GM19468 (cell line): ENCODE results near the gene CDK11B.
"Not testable (repeated sequence)": the region's sequence is repeated elsewhere in the genome, so short reads cannot be mapped to it uniquely, and the experiment has no call there.

ENCODE experiments used
- ATAC-seq: cut with Tn5 transposase; IDR thresholded peaks from one replicate; pipeline ENCODE4 v1.9.1; 2021; ENCODE audit warnings: mild to moderate bottlenecking, moderate library complexity, moderate number of reproducible peaks; ENCODE audit not compliant: unreplicated experiment; ENCODE audit errors: extremely low read depth

Gene CDK11B

GRCh38 chr1:1602968-1603506, 55.8 kb downstream of the CDK11B start:
- no peak for ATAC-seq

DNA sequence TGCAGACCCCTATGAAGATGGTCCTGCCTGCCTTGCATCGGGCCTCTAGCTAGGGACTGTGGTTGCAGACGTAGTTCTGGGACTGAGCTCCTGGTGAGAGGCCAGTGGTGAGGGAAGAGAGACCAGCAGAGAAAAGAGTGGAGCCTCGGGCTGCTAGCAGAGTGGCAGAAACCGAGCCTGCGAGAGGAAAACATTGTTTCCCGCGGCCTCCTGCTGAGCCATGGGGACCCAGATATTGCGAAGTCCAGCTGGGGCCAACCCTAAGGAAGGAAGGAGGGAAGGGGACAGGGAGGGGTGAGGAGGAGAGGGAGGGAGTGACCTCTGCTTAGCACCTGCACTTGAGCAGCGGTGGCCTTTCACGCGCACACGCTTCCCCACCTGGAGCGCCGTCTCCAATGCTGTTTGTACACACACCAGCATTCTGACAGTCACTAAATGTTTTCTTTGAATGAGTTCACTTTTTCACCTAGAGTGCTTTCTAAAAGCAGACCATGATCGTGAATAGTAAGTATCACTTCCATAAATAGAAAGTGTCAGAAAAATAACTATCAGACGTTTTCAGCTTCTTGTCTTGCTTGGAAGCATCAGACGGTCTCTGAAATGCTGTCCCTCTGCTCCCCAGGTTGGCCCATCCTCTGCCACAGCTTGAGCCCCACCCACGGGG, 56.4 kb downstream of the CDK11B start:
- ATAC-seq: no peak

- ATAC-seq: no peak
Measured at GRCh38 chr1:1601564-1602303, 57.1 kb downstream of the CDK11B start.

DNA sequence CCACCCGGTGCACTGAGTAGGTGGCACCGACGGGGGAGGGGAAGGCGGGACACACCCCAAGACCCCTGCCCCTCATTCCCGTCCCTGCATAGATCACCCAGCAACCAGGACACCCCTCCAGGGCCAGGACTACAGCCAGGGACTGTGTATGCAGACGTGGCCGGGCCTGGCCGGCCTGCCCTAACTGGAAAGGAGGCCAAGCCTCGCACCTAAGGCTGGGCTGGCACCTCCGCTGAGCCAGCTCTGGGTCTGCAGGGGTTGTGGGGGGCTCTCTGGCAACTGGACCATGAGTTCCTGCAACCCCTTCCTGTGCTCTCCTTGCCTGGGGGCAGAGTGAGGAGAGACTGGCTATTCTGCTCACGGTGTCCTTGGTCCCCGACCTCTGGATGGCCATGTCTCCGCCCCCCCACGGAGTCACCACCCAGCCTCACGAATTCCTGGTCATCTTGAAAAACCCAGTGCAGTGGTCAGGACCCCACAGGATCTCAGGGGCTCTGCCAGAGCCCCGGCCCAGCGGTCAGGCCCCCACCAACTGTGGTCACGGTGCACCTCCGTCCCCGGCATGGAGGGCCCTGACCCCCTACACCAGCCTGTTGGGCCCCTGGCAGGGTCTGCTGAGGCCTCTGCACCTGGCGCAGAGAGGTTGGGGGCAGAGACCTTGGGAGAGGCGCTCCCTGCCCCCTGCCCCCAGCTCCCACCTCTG, 57.8 kb downstream of the CDK11B start:
- ATAC-seq: no peak

- ATAC-seq: no peak
Measured at GRCh38 chr1:1599935-1600860, 58.6 kb downstream of the CDK11B start, which contains the start of gene FNDC10. TSS of gene FNDC10 (minus strand) at chr1:1600135. CDS start at chr1:1600015, 120 bp downstream.

- ATAC-seq: no peak
Measured at GRCh38 chr1:1599030-1599934, 59.5 kb downstream of the CDK11B start.

DNA sequence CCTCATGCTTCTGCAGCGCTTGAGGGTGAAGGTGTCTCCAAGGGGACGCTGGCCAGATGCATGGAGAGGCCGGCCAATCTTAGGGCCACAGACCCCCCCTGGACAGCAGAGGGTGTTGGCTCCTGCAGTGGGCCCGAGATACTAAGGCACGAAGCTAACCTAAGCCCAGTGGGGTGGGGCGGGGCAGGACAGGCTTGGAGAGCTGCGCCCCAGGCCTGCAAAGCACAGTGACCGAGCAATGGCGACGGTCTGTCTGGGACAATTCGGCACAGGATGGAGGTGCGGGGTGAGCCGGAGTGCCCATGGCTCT, 60.1 kb downstream of the CDK11B start:
- ATAC-seq: no peak

- ATAC-seq: no peak
Measured at GRCh38 chr1:1598051-1598719, 60.6 kb downstream of the CDK11B start.

DNA sequence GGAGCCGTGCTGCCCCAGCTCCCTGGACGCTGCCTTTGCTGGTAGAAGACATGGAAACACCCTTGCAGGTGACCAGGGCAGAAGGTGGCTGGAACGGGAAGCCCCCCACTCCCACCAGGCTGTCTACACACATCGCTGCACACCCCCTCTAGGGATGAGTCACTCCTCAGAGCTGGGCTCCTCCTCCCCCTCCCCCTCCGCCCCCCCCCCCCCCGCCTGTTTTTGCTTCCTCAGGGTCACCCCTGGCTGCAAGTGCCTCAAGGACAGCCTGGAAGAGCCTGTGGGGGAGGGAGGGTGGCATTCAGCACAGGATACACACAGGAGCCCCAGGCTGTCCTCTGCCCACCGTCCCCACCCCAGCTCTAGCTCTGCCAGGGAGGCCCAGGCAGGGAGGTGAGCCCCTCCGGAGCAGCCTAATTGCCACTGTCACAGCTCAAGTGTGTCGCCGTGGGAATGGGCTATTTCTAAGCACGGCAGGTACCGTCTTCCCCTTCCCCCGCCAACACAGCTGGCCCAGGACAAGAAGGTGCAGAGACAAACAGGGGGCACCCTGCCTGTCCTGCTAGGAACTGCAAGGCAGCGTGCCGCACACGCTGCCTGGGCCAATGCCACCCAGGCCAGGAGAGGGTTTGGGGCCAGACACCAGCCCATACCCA, 61.4 kb downstream of the CDK11B start:
- ATAC-seq: no peak

DNA sequence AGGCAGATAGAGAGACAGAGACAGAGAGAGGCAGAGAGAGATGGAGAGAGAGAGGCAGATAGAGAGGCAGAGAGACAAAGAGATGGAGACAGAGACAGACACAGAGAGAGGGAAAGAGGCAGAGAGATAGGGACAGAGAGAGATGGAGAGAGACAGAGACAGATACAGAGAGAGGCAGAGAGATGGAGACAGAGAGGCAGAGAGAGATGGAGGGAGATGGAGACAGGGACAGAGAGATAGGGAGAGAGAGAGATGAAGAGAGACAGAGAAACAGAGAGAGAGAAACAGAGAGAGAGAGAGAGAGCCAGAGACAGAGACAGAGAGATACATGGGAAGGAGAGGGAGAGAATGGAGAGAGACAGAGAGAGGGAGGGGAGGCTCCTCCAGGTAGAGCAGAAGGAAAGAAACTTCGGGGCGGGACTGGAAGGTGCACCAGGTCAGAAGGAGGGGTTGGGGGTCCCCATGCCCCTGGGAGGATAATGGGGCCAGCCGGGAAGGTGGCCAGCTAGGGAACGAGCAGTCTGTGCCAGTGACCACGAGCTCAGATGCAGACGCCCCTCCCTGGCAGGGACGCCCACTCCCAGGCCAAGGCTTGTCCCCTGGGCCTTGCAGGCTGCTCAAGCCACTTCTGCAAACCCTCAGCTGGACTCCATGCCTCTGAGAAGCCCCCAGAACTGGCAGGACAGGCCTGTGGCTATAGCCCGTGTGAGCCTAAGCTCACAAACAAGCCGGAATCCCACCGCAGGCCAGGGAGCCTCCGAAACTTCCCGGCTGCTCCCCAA, 62.1 kb downstream of the CDK11B start:
- ATAC-seq: no peak

DNA sequence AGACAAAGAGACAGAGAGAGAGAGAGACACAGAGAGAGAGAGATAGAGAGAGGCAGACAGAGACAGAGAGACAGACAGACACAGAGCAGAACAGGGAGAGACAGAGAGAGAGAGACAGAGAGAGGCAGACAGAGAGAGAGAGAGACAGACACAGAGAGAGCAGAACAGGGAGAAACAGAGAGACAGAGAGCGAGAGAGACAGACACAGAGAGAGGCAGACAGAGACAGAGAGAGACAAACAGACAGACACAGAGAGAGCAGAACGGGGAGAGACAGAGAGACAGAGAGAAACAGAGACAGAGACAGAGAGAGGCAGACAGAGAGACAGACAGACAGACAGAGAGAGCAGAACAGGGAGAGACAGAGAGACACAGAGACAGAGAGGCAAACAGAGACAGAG, 63.5 kb downstream of the CDK11B start:
- not testable (repeated sequence) for ATAC-seq

DNA sequence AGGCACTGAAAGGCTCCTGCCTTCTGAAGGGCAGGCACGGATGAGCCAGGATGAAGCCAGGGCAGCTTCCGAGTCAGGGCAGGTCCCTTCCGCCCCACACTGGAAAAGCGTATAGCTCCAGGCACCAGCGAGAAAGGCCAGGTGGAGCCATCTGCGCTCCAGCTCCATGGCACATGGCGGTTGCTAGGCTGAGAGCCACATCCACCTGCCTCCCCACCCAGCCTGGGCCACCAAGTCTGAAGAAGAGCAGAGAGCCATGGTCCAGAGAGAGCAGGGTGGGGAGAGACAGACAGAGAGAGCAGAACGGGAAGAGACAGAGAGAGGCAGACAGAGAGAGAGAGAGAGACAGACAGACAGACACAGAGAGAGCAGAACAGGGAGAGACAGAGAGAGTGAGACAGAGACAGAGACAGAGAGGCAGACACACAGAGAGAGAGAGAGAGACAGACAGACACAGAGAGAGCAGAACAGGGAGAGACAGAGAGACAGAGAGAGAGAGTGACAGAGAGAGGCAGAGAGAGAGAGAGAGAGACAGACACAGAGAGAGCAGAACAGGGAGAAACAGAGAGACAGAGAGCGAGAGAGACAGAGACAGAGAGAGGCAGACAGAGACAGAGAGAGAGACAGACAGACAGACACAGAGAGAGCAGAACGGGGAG, 64.1 kb downstream of the CDK11B start:
- ATAC-seq: no peak

DNA sequence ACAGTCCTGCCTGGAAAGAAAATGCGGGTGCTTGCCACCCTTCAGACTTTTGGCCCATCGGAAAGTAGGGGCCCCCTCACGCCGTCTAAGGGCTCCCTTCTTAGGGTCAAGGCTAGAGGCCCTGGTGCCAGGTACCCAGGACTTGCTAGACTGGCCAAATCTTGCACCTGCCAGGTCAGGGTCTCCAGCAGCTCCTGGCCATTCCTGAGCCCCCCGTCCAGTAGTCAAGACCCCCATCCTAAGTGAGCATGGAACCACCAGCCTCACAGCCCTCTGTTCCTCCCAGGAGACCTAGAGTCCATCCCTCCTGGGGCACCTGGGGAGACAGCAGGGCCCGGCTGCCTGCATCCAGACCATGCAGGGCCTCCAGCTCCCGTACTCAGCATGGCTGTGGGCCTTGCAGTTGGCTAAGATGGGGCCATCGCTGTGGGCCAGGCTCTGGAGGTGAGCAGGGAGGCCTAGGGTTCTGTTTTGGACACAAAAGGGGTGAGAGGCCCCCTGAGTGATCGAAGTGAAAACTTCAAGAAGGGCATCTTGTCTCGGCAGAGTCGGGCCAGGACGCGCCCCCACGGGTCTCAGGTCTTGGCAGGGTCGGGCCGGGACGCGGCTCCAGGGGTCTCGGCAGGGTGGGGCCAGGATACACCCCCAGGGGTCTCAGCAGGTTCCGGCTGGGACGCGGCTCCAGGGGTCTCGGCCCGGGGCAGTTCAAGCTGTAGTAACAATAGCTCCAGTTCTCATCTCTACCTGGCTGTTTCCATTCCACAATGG, 64.8 kb downstream of the CDK11B start:
- no peak for ATAC-seq

DNA sequence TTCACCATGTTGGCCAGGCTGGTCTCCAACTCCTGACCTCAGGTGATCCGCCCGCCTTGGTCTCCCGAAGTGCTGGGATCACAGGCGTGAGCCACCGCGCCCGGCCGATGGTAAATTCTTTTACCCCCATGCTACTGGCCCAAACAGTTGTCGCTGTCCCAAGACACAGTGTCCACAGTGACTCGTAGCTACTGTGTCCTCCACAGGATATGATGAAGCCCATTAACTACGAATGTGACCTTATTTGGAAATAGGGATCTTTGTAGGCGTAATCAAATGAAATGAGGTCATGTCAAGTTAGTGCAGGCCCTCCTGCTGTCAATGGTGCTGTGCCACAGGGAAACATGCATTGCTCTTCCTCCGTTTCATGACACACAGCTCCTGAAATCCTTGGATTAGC, 67.4 kb downstream of the CDK11B start:
- ATAC-seq: no peak
